Omental fat pad (tissue), 4 donors: ENCODE results near the gene PRKAR1B. TPM values are rescaled to one million over a fixed set of nuclear protein-coding genes. Genes with fewer than 3 reads are reported as not detected.

Experiments used
- ATAC-seq: fragments of 150-250 bp; one replicate; pipeline ENCODE4 v1.9.1; 2016; ENCODE audit warnings: mild to moderate bottlenecking, moderate library complexity; ENCODE audit not compliant: low FRiP score
- DNase-seq: peaks from one replicate; pipeline ENCODE4 v3.0.0-alpha.2; 2019; ENCODE audit warnings: low spot score
- total RNA-seq, 4 donors: library from RNA; depleted of rRNA; stranded (reverse); fragments of >200 nt; gene quantifications; one replicate each; pipeline ENCODE4 v1.1.0, GENCODE V29; 2016
- TF ChIP-seq, protein P1 (sequence below), 3 donors: fragments of 450-650 bp; IDR thresholded peaks; one replicate each; pipeline ENCODE4 v1.5.1; 2016 to 2017; ENCODE audit warnings: antibody characterized with exemption in 3 of 3, mild to moderate bottlenecking in 3 of 3, moderate library complexity in 2 of 3

PRKAR1B gene
- total RNA-seq, 4 donors from 2014 or later: 9.0 to 11.4 (median 10.3) TPM

DNA sequence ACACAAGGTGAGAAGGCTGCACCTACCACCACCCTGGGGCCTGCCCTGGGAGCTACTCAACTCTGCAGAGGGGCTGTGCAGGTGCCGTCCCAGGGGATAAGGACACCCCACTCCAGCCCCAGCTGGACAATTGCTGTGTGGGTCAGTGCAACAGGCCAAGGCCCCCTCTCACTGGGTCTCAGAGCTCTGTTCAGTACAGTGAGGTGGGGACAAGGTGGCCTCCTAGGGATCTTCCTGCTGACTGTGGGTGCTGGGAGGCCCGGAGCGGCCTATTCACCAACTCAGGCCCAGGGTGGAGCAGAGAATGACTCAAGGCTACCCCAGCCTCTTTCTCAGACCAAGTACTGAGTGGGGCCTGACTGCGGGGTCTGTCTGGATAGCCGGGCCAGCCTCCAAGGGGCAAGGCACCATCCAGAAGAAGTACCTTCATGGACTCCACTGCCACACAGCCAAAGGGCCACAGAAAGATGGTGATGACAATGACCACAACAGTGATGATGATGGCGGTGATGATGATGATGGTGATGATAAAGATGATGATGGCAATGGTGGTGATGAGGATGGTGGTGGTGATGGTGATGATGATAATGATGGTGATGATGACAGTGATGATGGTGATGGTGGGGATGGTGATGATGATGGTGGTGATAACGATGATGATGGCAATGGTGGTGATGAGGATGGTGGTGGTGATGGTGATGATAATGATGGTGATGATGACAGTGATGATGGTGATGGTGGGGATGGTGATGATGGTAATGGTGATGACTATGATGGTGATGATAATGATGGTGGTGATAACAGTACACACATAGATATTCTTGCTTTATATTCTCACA is 60.4 kb downstream of the PRKAR1B start:
- TF ChIP-seq, protein P1, sequence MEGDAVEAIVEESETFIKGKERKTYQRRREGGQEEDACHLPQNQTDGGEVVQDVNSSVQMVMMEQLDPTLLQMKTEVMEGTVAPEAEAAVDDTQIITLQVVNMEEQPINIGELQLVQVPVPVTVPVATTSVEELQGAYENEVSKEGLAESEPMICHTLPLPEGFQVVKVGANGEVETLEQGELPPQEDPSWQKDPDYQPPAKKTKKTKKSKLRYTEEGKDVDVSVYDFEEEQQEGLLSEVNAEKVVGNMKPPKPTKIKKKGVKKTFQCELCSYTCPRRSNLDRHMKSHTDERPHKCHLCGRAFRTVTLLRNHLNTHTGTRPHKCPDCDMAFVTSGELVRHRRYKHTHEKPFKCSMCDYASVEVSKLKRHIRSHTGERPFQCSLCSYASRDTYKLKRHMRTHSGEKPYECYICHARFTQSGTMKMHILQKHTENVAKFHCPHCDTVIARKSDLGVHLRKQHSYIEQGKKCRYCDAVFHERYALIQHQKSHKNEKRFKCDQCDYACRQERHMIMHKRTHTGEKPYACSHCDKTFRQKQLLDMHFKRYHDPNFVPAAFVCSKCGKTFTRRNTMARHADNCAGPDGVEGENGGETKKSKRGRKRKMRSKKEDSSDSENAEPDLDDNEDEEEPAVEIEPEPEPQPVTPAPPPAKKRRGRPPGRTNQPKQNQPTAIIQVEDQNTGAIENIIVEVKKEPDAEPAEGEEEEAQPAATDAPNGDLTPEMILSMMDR (IDR thresholded peaks at IDR 0.05): no peak
- no peak for ATAC-seq
- DNase-seq: no peak

DNA sequence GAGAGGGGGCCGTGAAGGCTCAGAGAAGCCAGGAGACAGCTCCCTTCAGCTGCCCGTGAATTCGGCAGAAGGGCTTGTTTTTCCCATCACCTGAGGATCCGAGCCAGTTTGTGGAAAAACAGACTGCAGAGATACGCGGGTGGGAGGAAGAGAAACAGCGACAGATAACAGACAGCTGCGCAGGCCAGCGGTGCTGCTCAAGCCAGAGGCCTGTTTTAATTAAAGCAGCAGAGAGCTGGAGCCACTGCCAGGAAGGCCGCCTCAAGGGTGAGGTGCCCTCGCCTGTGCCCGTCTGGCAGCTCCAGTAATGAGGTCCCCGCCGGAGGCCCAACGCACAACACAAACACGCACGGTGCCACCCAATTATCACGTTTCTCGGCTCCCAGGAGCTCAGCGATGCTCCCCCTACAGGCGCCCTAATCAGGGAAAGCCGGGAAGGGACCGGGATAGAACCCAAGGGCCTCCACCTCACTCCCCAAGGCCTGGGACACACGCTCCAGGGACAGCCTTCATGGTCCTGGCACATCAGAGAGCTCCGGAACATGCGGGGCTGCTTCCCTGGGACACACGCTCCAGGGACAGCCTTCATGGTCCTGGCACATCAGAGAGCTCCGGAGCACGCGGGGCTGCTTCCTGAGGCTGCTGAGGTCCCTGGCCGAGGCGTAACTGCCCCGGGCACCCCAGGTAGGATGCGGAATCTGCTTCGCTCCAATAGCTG is 61.2 kb downstream of the PRKAR1B start:
- no peak for DNase-seq
- ATAC-seq: peak; percentile 51
- TF ChIP-seq, protein P1 (IDR thresholded peaks at IDR 0.05): no peak

DNA sequence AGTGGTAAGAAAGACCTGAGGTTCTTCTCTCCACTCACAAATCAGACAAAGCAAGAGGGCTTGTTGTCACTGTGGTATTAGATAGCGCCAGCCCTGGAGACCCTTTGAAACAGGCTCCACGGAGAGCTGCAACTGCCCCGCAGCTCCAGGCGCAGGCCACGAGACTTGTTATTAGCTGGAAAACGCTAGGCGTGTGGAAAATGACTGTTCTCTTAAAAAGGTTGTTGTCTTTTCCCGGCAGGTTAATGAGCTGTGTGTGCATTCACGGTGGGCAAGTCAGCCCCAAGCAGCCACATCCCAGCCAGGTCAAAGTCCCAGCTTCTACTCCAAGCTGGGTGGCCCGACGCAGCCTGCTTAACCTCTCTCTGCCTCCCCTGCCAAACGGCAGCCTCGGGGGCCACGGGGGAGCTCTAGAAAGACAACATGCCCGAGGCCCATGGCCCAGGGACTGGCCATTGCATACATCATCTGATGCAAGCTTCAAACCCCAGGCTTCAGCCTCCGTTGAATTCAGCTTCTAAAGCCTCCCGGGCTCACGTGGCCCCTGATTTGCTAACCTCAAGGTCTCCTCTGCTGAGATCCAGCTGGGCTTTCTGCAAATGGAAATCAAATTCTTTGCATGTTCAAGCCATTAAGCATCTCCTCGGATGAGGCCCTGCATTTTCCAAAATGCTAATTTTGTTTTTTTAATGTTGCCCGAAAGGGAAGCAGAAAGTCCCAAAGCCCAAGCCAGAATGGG is 61.9 kb downstream of the PRKAR1B start:
- TF ChIP-seq, protein P1 (IDR thresholded peaks at IDR 0.05): no peak
- ATAC-seq (peak; percentile 17), DNase-seq (no peak)

DNA sequence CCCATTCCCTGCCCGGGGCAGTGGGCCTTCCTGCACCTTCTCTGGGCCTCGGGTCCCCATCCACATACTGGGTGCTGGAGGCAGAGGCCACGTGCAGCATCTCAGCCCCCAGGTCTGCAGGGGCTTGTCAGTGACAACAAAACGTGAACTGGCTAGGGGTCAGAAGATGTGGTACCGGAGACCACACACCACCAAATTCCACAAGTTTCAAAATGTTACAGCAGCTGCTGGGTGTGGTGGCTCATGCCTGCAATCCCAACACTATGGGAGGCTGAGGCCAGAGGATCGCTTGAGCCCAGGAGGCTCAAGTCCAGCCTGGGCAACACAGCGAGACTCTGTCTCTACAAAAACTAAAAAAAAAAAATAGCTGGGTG is 62.7 kb downstream of the PRKAR1B start:
- DNase-seq (no peak), ATAC-seq (no peak)
- TF ChIP-seq, protein P1 (IDR thresholded peaks at IDR 0.05): no peak

DNA sequence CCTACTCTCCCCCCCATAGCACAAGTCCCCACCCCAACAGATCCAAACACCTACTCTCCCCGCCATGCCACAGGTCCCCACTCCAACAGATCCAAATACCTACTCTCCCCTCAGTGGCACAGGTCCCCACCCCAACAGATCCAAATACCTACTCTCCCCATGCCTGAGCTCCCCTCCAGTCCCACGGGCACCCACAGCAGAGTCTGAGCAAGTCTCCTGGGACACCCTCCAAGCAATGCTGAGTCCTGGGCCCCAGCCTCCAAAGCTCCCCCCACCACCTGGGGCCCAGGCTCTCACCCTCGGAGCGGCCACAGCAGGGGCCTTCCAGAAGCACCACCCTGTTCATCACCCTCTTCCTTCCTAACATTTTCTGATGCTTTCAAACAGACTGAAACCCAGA is 64.5 kb downstream of the PRKAR1B start:
- no peak for DNase-seq
- ATAC-seq: no peak
- TF ChIP-seq, protein P1 (IDR thresholded peaks at IDR 0.05): no peak

DNA sequence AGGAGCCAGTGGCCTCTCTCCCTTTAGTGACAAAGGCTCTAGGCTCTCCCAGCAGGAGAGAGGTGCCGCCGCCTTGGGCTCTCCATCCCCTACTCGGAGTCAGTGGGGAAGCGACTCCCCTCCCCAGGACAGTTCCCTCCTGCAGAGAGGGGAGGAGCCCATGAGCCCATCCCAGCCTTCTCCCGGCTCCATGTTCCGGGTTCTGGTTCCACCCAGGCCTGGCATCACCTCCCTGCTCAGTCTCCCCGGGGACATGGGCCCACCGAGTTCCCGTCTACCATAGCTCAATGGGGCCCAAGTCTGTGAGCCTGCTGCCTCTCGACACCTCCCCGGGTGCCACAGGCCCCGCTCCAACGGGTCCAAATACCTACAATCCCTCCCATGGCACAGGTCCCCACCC is 67.1 kb downstream of the PRKAR1B start:
- DNase-seq (no peak), ATAC-seq (no peak)
- TF ChIP-seq, protein P1 (IDR thresholded peaks at IDR 0.05): no peak
